NOMO-1 treated with DMSO at 0.1 percent for 48 hours (cell line): Measurements from ENCODE around the gene PNMA6A.
"Not testable (repeated sequence)": the region's sequence is repeated elsewhere in the genome, so short reads cannot be mapped to it uniquely, and the experiment has no call there.

ENCODE experiments used
- DNase-seq: peaks from one replicate; lab custom pipeline; 2025; ENCODE audit not compliant: unreplicated experiment; lab: John Stamatoyannopoulos, UW

Gene PNMA6A

DNA sequence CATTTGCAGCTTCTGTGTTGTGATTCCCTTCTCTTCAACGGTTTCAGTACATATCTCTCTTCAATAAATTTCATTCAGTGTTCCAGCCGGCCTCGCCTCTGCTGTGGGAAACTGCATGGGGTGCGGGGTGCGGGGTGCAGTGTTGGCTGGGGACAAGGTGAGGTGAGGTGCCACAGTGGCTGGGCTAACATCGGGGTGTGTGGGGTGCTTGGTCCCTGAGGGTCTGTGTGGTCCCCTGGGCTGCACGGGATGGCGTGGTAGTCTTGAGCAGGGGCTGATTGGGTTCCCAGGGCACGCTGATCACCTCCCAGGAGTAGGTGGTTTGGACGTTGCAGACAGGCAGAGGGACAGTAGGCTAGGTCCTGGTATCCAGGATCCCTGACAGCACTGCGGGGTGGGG lies 2.7 kb downstream of the PNMA6A start:
- no peak for DNase-seq

DNA sequence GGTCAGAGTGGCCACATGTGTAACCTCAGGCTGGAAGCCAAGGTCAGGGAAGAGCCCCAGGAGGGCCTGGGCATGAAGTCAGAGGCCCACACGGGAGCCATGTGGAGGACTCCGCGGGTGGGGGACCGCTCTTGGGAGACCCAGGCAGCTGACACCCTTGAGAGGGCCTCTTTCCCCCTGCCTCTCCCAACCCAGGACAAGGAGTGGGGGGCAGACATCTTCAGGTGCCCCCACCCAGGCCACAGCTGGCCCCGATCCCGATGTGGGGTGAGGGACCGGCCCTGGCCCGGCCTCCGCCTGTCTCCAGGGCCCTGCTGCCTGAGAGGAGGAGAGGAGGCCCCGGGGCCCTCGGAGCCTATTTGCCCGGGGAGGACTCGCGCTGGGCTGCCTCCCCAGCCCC lies 3.1 kb downstream of the PNMA6A start:
- DNase-seq: no peak

DNA sequence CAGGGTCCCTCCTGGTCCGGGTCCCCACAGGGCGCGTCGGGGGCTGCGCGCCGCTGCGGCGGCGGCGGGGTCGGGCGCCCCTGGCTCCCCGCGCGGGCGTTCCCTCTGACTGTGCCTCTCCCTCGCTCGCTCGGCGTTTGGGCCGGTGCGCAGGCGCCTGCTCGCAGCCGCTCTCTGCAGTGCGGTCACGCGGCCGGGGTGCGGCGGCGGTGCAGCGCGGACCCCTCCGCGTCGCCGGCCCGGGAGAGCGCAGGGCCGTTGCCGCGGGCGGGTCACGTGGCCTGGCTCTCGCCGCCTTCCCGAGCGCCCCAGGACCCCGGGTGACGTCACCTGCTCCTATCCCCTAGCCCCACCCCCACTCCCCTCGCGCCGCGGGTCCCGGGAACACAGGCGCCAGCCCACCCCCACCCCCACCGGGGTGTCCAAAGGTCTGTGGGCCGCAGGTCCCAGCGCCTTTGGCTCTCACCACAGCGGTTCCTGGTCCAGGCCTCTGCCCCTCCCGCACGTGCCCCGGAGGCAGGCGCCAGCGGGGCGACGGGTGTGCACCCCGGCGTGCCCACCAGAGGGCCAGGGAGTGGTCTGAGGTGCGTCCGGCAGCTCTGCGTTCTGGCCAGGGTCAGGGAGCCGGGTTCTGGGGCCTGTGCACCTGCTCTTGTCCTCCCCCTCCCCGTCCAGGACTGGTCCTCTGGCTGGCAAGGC lies 5.3 kb downstream of the PNMA6A start:
- DNase-seq: not testable (repeated sequence)

DNA sequence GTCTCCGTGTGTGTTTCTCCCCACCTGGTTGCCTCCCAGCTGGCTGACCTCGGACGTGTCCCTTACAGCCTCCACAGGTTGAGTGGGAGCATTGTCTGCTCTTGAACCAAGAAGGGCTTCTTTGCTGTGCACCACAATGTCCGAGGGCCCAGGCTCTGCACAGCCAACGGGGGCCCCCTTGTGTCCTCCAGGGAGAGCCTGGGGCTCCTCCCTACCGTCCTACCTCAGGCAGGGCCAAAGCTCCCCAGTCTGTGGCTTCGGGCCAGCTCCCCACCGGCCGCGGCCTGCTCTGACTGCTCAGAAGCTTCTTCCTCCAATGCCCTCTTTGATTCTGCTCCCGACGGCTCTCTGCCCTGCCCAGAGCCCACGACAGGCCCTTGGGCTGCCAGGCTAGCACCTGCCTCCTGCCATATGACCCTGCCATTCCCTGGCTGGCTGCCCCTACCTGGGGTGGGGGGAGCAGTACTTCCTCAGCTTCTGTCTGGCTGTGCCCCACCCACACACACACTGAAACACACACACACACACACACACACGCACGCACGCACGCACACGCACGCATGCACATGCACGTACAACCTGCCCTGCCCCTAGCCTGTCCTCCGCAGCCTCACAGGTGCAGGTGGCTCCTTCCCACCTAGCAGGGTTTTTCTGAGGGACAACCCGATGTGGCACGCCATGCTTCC lies 11.1 kb downstream of the PNMA6A start:
- DNase-seq: not testable (repeated sequence)

- DNase-seq: no peak
These were observed 30.2 kb downstream of the PNMA6A start for GRCh38 chrX:153102418-153102817.

- DNase-seq: not testable (repeated sequence)
These were observed 32.7 kb downstream of the PNMA6A start for GRCh38 chrX:153104959-153105358.

GRCh38 chrX:153106092-153106801 lies 34.0 kb downstream of the PNMA6A start:
- not testable (repeated sequence) for DNase-seq

GRCh38 chrX:153110735-153111134 lies 38.5 kb downstream of the PNMA6A start:
- not testable (repeated sequence) for DNase-seq

GRCh38 chrX:153113851-153114250 lies 41.6 kb downstream of the PNMA6A start:
- not testable (repeated sequence) for DNase-seq

DNA sequence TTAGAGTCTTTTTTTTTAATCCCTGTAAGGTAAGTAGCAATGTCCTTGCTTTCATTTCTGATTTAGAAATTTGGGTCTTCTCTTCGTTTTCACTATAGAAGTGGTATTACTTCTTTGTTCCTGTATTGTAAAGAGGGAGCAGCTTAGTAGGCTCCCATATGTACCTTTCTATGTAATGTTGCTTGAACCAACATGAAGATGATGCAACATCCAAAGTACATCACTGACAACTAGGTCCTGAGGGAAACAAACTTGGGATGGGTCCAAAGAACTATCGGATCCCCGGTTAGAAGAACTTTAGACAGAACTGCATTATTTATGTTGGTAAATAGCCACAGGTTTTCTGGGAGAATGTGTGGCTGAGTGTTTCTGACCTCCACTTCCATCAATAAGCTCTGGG lies 45.5 kb downstream of the PNMA6A start:
- DNase-seq: not testable (repeated sequence)

- DNase-seq: not testable (repeated sequence)
These were observed 48.0 kb downstream of the PNMA6A start for GRCh38 chrX:153120230-153120629.

GRCh38 chrX:153123468-153123867 lies 51.2 kb downstream of the PNMA6A start:
- DNase-seq: not testable (repeated sequence)
